ENCODE measurements around the gene SRRM5.
"Not testable (repeated sequence)": the region's sequence is repeated elsewhere in the genome, so short reads cannot be mapped to it uniquely, and the experiment has no call there.

Gene SRRM5

GRCh38 chr19:43633520-43633919 is 21.6 kb downstream of the SRRM5 start:
- H3K27me3 ChIP-seq (ENCODE audit: insufficient read depth, poor library complexity, severe bottlenecking), result peaks cover 8% of the 10 kb centered on the region
- peaks cover 8% of the 10 kb centered on the region for H3K4me1 ChIP-seq (ENCODE audit: insufficient read depth, poor library complexity, severe bottlenecking)
- no peaks in the 10 kb centered on the region for H3K9me3 ChIP-seq (ENCODE audit: severe bottlenecking)
- DNase-seq (ENCODE audit: low spot score), result no peak
- H3K36me3 ChIP-seq (ENCODE audit: low read depth), result no peaks in the 10 kb centered on the region
- no peak overlapping the region for H3K4me3 ChIP-seq (ENCODE audit: severe bottlenecking)
- no peak for TF ChIP-seq CTCF (IDR thresholded peaks at IDR 0.05; ENCODE audit: poor library complexity, severe bottlenecking)
- ATAC-seq (ENCODE audit: low read depth), result no peak
- H3K27ac ChIP-seq (ENCODE audit: poor library complexity, severe bottlenecking), result no peak overlapping the region

- no peaks in the 10 kb centered on the region for H3K36me3 ChIP-seq (ENCODE audit: low read depth)
- no peak for TF ChIP-seq CTCF (IDR thresholded peaks at IDR 0.05; ENCODE audit: poor library complexity, severe bottlenecking)
- no peaks in the 10 kb centered on the region for H3K9me3 ChIP-seq (ENCODE audit: severe bottlenecking)
- H3K4me1 ChIP-seq (ENCODE audit: insufficient read depth, poor library complexity, severe bottlenecking), result peaks cover 8% of the 10 kb centered on the region
- H3K4me3 ChIP-seq (ENCODE audit: severe bottlenecking), result no peak overlapping the region
- ATAC-seq (ENCODE audit: low read depth) (0 out of 3 replicates have a peak, but pooled peaks have one; percentile 25), DNase-seq (ENCODE audit: low spot score) (no peak)
- H3K27ac ChIP-seq (ENCODE audit: poor library complexity, severe bottlenecking), result no peak overlapping the region
- H3K27me3 ChIP-seq (ENCODE audit: insufficient read depth, poor library complexity, severe bottlenecking), result peaks cover 13% of the 10 kb centered on the region
Measured at GRCh38 chr19:43634068-43634467, 22.2 kb downstream of the SRRM5 start.

GRCh38 chr19:43634506-43634871 is 22.6 kb downstream of the SRRM5 start:
- no peak for TF ChIP-seq CTCF (IDR thresholded peaks at IDR 0.05; ENCODE audit: poor library complexity, severe bottlenecking)
- H3K27me3 ChIP-seq (ENCODE audit: insufficient read depth, poor library complexity, severe bottlenecking), result peaks cover 15% of the 10 kb centered on the region
- peaks cover 8% of the 10 kb centered on the region for H3K4me1 ChIP-seq (ENCODE audit: insufficient read depth, poor library complexity, severe bottlenecking)
- ATAC-seq (ENCODE audit: low read depth) (0 out of 3 replicates have a peak, but pooled peaks have one; percentile 40), DNase-seq (ENCODE audit: low spot score) (no peak)
- no peak overlapping the region for H3K27ac ChIP-seq (ENCODE audit: poor library complexity, severe bottlenecking)
- H3K9me3 ChIP-seq (ENCODE audit: severe bottlenecking), result no peaks in the 10 kb centered on the region
- H3K36me3 ChIP-seq (ENCODE audit: low read depth), result no peaks in the 10 kb centered on the region
- no peak overlapping the region for H3K4me3 ChIP-seq (ENCODE audit: severe bottlenecking)

GRCh38 chr19:43634872-43635560 is 23.1 kb downstream of the SRRM5 start:
- H3K27ac ChIP-seq (ENCODE audit: poor library complexity, severe bottlenecking), result no peak overlapping the region
- peaks cover 15% of the 10 kb centered on the region for H3K27me3 ChIP-seq (ENCODE audit: insufficient read depth, poor library complexity, severe bottlenecking)
- H3K4me1 ChIP-seq (ENCODE audit: insufficient read depth, poor library complexity, severe bottlenecking), result peaks cover 8% of the 10 kb centered on the region
- DNase-seq (ENCODE audit: low spot score) (no peak), ATAC-seq (ENCODE audit: low read depth) (no peak)
- H3K9me3 ChIP-seq (ENCODE audit: severe bottlenecking), result no peaks in the 10 kb centered on the region
- no peak for TF ChIP-seq CTCF (IDR thresholded peaks at IDR 0.05; ENCODE audit: poor library complexity, severe bottlenecking)
- no peak overlapping the region for H3K4me3 ChIP-seq (ENCODE audit: severe bottlenecking)
- H3K36me3 ChIP-seq (ENCODE audit: low read depth), result no peaks in the 10 kb centered on the region

GRCh38 chr19:43635561-43635940 is 23.7 kb downstream of the SRRM5 start:
- H3K4me3 ChIP-seq (ENCODE audit: severe bottlenecking); H3K9me3 ChIP-seq (ENCODE audit: severe bottlenecking); H3K27ac ChIP-seq (ENCODE audit: poor library complexity, severe bottlenecking); ATAC-seq (ENCODE audit: low read depth); H3K36me3 ChIP-seq (ENCODE audit: low read depth); H3K4me1 ChIP-seq (ENCODE audit: insufficient read depth, poor library complexity, severe bottlenecking); DNase-seq (ENCODE audit: low spot score): not testable (repeated sequence)
- H3K27me3 ChIP-seq (ENCODE audit: insufficient read depth, poor library complexity, severe bottlenecking), result peaks cover 15% of the 10 kb centered on the region

All from RWPE2 (cell line).